ENCODE data around the gene OTOG.
A peak's percentile ranks its signal among the peaks of the same experiment; 100 is the strongest.

The OTOG gene

DNA sequence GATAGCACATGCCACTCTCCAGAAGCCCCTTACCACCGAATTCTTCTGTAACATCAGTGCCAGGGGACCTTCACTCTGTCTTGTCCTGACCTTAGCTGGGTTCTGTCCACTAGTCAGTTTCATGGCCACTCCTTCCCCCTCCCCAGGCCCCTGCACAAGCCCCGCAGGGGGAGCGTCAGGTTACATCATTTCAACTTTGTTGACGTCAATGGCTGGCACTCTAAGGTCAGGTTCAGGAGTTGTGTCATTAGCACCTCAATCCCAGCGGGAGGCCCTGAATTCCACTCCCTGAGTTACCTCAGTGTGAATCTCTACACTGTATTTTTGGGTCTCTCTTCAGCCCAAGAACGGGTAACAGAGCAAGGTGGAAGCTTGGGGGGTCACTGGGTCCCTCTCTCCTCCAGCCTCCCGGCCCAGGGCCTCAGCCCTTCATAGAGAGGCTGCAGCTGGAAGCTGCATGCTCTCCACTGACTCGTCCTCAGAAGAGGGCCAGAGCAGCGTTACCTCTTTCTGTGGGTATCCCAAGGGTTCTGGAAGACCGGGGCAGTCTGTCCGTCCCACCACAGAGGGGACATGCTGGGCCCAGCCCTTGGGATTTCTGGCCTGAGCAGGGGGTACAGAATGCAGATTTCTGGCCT, 13.2 kb upstream of the OTOG start (continued):
- TF ChIP-seq, protein P1, sequence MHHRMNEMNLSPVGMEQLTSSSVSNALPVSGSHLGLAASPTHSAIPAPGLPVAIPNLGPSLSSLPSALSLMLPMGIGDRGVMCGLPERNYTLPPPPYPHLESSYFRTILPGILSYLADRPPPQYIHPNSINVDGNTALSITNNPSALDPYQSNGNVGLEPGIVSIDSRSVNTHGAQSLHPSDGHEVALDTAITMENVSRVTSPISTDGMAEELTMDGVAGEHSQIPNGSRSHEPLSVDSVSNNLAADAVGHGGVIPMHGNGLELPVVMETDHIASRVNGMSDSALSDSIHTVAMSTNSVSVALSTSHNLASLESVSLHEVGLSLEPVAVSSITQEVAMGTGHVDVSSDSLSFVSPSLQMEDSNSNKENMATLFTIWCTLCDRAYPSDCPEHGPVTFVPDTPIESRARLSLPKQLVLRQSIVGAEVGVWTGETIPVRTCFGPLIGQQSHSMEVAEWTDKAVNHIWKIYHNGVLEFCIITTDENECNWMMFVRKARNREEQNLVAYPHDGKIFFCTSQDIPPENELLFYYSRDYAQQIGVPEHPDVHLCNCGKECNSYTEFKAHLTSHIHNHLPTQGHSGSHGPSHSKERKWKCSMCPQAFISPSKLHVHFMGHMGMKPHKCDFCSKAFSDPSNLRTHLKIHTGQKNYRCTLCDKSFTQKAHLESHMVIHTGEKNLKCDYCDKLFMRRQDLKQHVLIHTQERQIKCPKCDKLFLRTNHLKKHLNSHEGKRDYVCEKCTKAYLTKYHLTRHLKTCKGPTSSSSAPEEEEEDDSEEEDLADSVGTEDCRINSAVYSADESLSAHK (tag by site-specific recombination; IDR thresholded peaks at IDR 0.05) = no peak
- TF ChIP-seq, protein P2, sequence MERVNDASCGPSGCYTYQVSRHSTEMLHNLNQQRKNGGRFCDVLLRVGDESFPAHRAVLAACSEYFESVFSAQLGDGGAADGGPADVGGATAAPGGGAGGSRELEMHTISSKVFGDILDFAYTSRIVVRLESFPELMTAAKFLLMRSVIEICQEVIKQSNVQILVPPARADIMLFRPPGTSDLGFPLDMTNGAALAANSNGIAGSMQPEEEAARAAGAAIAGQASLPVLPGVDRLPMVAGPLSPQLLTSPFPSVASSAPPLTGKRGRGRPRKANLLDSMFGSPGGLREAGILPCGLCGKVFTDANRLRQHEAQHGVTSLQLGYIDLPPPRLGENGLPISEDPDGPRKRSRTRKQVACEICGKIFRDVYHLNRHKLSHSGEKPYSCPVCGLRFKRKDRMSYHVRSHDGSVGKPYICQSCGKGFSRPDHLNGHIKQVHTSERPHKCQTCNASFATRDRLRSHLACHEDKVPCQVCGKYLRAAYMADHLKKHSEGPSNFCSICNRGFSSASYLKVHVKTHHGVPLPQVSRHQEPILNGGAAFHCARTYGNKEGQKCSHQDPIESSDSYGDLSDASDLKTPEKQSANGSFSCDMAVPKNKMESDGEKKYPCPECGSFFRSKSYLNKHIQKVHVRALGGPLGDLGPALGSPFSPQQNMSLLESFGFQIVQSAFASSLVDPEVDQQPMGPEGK (tag by site-specific recombination; IDR thresholded peaks at IDR 0.05) = peak; percentile 29; the same call in 1 of the 2 replicates
- TF ChIP-seq ZNF626 (tag by site-specific recombination; IDR thresholded peaks at IDR 0.05) (no peak), ZNF610 (tag by site-specific recombination; IDR thresholded peaks at IDR 0.05; ENCODE audit: borderline replicate concordance) (no peak), ZNF19 (tag by site-specific recombination; IDR thresholded peaks at IDR 0.05; ENCODE audit: low read depth) (no peak), ZNF426 (tag by site-specific recombination; IDR thresholded peaks at IDR 0.05) (no peak), ZNF76 (tag by site-specific recombination; IDR thresholded peaks at IDR 0.05; ENCODE audit: borderline replicate concordance, low read depth) (no peak), ZNF791 (tag by site-specific recombination; IDR thresholded peaks at IDR 0.05) (no peak), ZBTB1 (tag by site-specific recombination; IDR thresholded peaks at IDR 0.05) (no peak), ZNF354C (tag by site-specific recombination; IDR thresholded peaks at IDR 0.05; ENCODE audit: borderline replicate concordance, low read depth) (no peak), ZNF23 (tag by site-specific recombination; IDR thresholded peaks at IDR 0.05; ENCODE audit: borderline replicate concordance) (no peak), KLF10 (tag by site-specific recombination; IDR thresholded peaks at IDR 0.05) (no peak), ZSCAN30 (tag by site-specific recombination; IDR thresholded peaks at IDR 0.05) (no peak), ZFP69B (tag by site-specific recombination; IDR thresholded peaks at IDR 0.05) (no peak), GLI2 (tag by site-specific recombination; IDR thresholded peaks at IDR 0.05; ENCODE audit: borderline replicate concordance, low read depth) (no peak), ZNF776 (tag by site-specific recombination; IDR thresholded peaks at IDR 0.05; ENCODE audit: borderline replicate concordance) (no peak), ZEB2 (tag by site-specific recombination; IDR thresholded peaks at IDR 0.05) (no peak), ZNF175 (tag by site-specific recombination; IDR thresholded peaks at IDR 0.05) (no peak), ZBTB17 (tag by site-specific recombination; IDR thresholded peaks at IDR 0.05) (no peak), ZBTB21 (tag by site-specific recombination; IDR thresholded peaks at IDR 0.05) (0 out of 2 replicates have a peak, but pooled peaks have one; percentile 61), GLIS1 (tag by site-specific recombination; IDR thresholded peaks at IDR 0.05) (peak; percentile 43; the same call in 1 of the 2 replicates), MYNN (tag by site-specific recombination; IDR thresholded peaks at IDR 0.05; ENCODE audit: borderline replicate concordance) (no peak), ZNF629 (tag by site-specific recombination; IDR thresholded peaks at IDR 0.05) (peak; percentile 89), ZNF530 (tag by site-specific recombination; IDR thresholded peaks at IDR 0.05; ENCODE audit: low read depth) (no peak), OSR2 (tag by site-specific recombination; IDR thresholded peaks at IDR 0.05) (0 out of 2 replicates have a peak, but pooled peaks have one; percentile 19), ZNF391 (tag by site-specific recombination; IDR thresholded peaks at IDR 0.05; ENCODE audit: borderline replicate concordance, low read depth) (no peak)
- TF ChIP-seq, protein P3, sequence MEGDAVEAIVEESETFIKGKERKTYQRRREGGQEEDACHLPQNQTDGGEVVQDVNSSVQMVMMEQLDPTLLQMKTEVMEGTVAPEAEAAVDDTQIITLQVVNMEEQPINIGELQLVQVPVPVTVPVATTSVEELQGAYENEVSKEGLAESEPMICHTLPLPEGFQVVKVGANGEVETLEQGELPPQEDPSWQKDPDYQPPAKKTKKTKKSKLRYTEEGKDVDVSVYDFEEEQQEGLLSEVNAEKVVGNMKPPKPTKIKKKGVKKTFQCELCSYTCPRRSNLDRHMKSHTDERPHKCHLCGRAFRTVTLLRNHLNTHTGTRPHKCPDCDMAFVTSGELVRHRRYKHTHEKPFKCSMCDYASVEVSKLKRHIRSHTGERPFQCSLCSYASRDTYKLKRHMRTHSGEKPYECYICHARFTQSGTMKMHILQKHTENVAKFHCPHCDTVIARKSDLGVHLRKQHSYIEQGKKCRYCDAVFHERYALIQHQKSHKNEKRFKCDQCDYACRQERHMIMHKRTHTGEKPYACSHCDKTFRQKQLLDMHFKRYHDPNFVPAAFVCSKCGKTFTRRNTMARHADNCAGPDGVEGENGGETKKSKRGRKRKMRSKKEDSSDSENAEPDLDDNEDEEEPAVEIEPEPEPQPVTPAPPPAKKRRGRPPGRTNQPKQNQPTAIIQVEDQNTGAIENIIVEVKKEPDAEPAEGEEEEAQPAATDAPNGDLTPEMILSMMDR (tag by site-specific recombination; IDR thresholded peaks at IDR 0.05) = no peak
- TF ChIP-seq, protein P4, sequence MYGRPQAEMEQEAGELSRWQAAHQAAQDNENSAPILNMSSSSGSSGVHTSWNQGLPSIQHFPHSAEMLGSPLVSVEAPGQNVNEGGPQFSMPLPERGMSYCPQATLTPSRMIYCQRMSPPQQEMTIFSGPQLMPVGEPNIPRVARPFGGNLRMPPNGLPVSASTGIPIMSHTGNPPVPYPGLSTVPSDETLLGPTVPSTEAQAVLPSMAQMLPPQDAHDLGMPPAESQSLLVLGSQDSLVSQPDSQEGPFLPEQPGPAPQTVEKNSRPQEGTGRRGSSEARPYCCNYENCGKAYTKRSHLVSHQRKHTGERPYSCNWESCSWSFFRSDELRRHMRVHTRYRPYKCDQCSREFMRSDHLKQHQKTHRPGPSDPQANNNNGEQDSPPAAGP (tag by site-specific recombination; IDR thresholded peaks at IDR 0.05) = peak; percentile 42; the same call in 1 of the 2 replicates
- TF ChIP-seq, protein P5, sequence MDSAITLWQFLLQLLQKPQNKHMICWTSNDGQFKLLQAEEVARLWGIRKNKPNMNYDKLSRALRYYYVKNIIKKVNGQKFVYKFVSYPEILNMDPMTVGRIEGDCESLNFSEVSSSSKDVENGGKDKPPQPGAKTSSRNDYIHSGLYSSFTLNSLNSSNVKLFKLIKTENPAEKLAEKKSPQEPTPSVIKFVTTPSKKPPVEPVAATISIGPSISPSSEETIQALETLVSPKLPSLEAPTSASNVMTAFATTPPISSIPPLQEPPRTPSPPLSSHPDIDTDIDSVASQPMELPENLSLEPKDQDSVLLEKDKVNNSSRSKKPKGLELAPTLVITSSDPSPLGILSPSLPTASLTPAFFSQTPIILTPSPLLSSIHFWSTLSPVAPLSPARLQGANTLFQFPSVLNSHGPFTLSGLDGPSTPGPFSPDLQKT (IDR thresholded peaks at IDR 0.05; ENCODE audit: borderline replicate concordance, low read depth, low read length) = no peak

Data from HEK293 (cell line).